Skeletal muscle cell (primary cell): ENCODE data around the gene MIB2.

Source experiments
- DNase-seq: peaks from one replicate; pipeline ENCODE4 v3.0.0-alpha.2; 2010; ENCODE audit warnings: low read depth
- H3K4me3 ChIP-seq: 2 replicates; pipeline ENCODE4 v1.5.1; 2011; ENCODE audit warnings: low read depth, mild to moderate bottlenecking, control low read depth, low read length, moderate library complexity

MIB2 gene

GRCh38 chr1:1612104-1612400 lies 3.2 kb upstream of the MIB2 start:
- DNase-seq, result no peak
- H3K4me3 ChIP-seq, result no peak overlapping the region

GRCh38 chr1:1613509-1614082 lies 1.7 kb upstream of the MIB2 start:
- no peak for DNase-seq
- peak overlapping the region; percentile 90 for H3K4me3 ChIP-seq

GRCh38 chr1:1614204-1614953 lies 921 bp upstream of the MIB2 start:
- DNase-seq, result peak; percentile 56
- peak overlapping the region; percentile 90 for H3K4me3 ChIP-seq

GRCh38 chr1:1614954-1615255 lies 395 bp upstream of the MIB2 start:
- DNase-seq, result no peak
- peak overlapping the region; percentile 90 for H3K4me3 ChIP-seq

- no peak for DNase-seq
- H3K4me3 ChIP-seq, result peak overlapping the region; percentile 90
These were observed 918 bp downstream of the MIB2 start for GRCh38 chr1:1616045-1616790.

- no peak for DNase-seq
- peak overlapping the region; percentile 90 for H3K4me3 ChIP-seq
These were observed 1.5 kb downstream of the MIB2 start for GRCh38 chr1:1616838-1617237.

- no peak overlapping the region for H3K4me3 ChIP-seq
- DNase-seq, result no peak
These were observed 2.2 kb downstream of the MIB2 start for GRCh38 chr1:1617516-1617915.

- no peak overlapping the region for H3K4me3 ChIP-seq
- DNase-seq, result no peak
These were observed 2.6 kb downstream of the MIB2 start for GRCh38 chr1:1617925-1618324.

GRCh38 chr1:1618396-1619068 lies 3.2 kb downstream of the MIB2 start:
- no peak overlapping the region for H3K4me3 ChIP-seq
- DNase-seq, result no peak

GRCh38 chr1:1619917-1620361 lies 4.6 kb downstream of the MIB2 start:
- H3K4me3 ChIP-seq, result no peak overlapping the region
- no peak for DNase-seq

GRCh38 chr1:1620433-1621139 lies 5.3 kb downstream of the MIB2 start:
- no peak overlapping the region for H3K4me3 ChIP-seq
- no peak for DNase-seq

- no peak for DNase-seq
- H3K4me3 ChIP-seq, result no peak overlapping the region
These were observed 6.1 kb downstream of the MIB2 start for GRCh38 chr1:1621173-1622009.

- peak; percentile 32 for DNase-seq
- H3K4me3 ChIP-seq, result no peak overlapping the region
These were observed 6.9 kb downstream of the MIB2 start for GRCh38 chr1:1622010-1622787.

- DNase-seq, result no peak
- no peak overlapping the region for H3K4me3 ChIP-seq
These were observed 7.4 kb downstream of the MIB2 start for GRCh38 chr1:1622788-1623094.

GRCh38 chr1:1623181-1623630 lies 7.9 kb downstream of the MIB2 start:
- H3K4me3 ChIP-seq, result no peak overlapping the region
- DNase-seq, result no peak

- DNase-seq, result no peak
- H3K4me3 ChIP-seq, result no peak overlapping the region
These were observed 8.5 kb downstream of the MIB2 start for GRCh38 chr1:1623631-1624442.
